ENCODE measurements around the gene SERP2. TPM values are rescaled to one million over a fixed set of nuclear protein-coding genes. Genes with fewer than 3 reads are reported as not detected.

SERP2 gene
- total RNA-seq, 1 experiment from 2014 or later, result 1.2 TPM

GRCh38 chr13:44433863-44434765 lies 60.5 kb downstream of the SERP2 start:
- POLR2A ChIA-PET (ENCODE audit: unreplicated experiment), result interaction anchor here (1.5 kb wide), 1 partner anchor 159 kb away, joined by 4 read pairs; no protein-coding TSS in a partner anchor
- intact Hi-C loops (cut with micrococcal nuclease), result loop anchor here (2.0 kb wide), 2 partner anchors 69 to 291 kb away; no protein-coding TSS in a partner anchor
- no TSS peak for BruUV-seq (replicated peaks)

GRCh38 chr13:44434766-44435141 lies 61.1 kb downstream of the SERP2 start:
- intact Hi-C loops (cut with micrococcal nuclease), result loop anchor here (1.0 to 2.0 kb wide), 4 partner anchors 70 to 292 kb away; no protein-coding TSS in a partner anchor
- DNase-seq (no peak), ATAC-seq (no peak)
- Histone ChIP-seq H3K4me2 (ENCODE audit: low read length) (peak overlapping the region; percentile 83), H3K36me3 (ENCODE audit: low read depth, low read length) (peaks cover 30% of the 10 kb centered on the region), H3K27ac (ENCODE audit: low read length) (peak overlapping the region; percentile 90), H3K4me3 (ENCODE audit: low read length) (peak overlapping the region; percentile 100), H3K9me2 (replicated peaks; ENCODE audit: low read length) (no peaks in the 10 kb centered on the region), H3K9ac (ENCODE audit: low read length) (peak overlapping the region; percentile 100), H3K79me2 (ENCODE audit: low read length) (peaks cover 37% of the 10 kb centered on the region), H4K20me1 (ENCODE audit: low read length) (peaks cover 29% of the 10 kb centered on the region), H3K4me1 (ENCODE audit: insufficient read depth, low read length) (peaks cover 22% of the 10 kb centered on the region), H2AFZ (ENCODE audit: low read length) (no peak overlapping the region), H3F3A (ENCODE audit: low read length, unreplicated experiment) (no peaks in the 10 kb centered on the region), H3K9me3 (ENCODE audit: low read length) (no peaks in the 10 kb centered on the region), H3K27me3 (ENCODE audit: low read length) (no peaks in the 10 kb centered on the region)
- BruUV-seq (replicated peaks), result no TSS peak
- ChIA-PET POLR2A (ENCODE audit: unreplicated experiment) (interaction anchor here (0.5 to 1.5 kb wide), 10 partner anchors 37 to 368 kb away, joined by 3 to 33 read pairs (median 7); no protein-coding TSS in a partner anchor), CTCF (interaction anchor here (0.7 to 1.0 kb wide), 2 partner anchors 128 to 228 kb away, joined by 3 to 8 read pairs; no protein-coding TSS in a partner anchor)
- no peak for TF ChIP-seq CTCF (conservative IDR thresholded peaks at IDR 0.05; ENCODE audit: low read depth, low read length)
- no peak for TF ChIP-seq EZH2 (IDR thresholded peaks at IDR 0.05; ENCODE audit: low read length, unreplicated experiment)
- TF ChIP-seq EZH2phosphoT487 (IDR thresholded peaks at IDR 0.05; ENCODE audit: borderline replicate concordance, low read length), result no peak

More at GRCh38 chr13:44433863-44434765, 60.5 kb downstream of the SERP2 start:
- H3K4me2 ChIP-seq (ENCODE audit: low read length), result peak overlapping the region; percentile 83
- ATAC-seq (no peak), DNase-seq (no peak)
- H2AFZ ChIP-seq (ENCODE audit: low read length), result no peak overlapping the region
- H3F3A ChIP-seq (ENCODE audit: low read length, unreplicated experiment), result no peaks in the 10 kb centered on the region
- H3K27ac ChIP-seq (ENCODE audit: low read length), result peak overlapping the region; percentile 90
- peaks cover 37% of the 10 kb centered on the region for H3K79me2 ChIP-seq (ENCODE audit: low read length)
- no peaks in the 10 kb centered on the region for H3K9me2 ChIP-seq (replicated peaks; ENCODE audit: low read length)
- H3K27me3 ChIP-seq (ENCODE audit: low read length), result no peaks in the 10 kb centered on the region
- H4K20me1 ChIP-seq (ENCODE audit: low read length), result peaks cover 29% of the 10 kb centered on the region
- H3K9ac ChIP-seq (ENCODE audit: low read length), result peak overlapping the region; percentile 100
- no peaks in the 10 kb centered on the region for H3K9me3 ChIP-seq (ENCODE audit: low read length)
- peaks cover 30% of the 10 kb centered on the region for H3K36me3 ChIP-seq (ENCODE audit: low read depth, low read length)
- peaks cover 22% of the 10 kb centered on the region for H3K4me1 ChIP-seq (ENCODE audit: insufficient read depth, low read length)
- H3K4me3 ChIP-seq (ENCODE audit: low read length), result peak overlapping the region; percentile 100
- CTCF ChIA-PET, result no interaction called here
- TF ChIP-seq EZH2phosphoT487 (IDR thresholded peaks at IDR 0.05; ENCODE audit: borderline replicate concordance, low read length) (no peak), EZH2 (IDR thresholded peaks at IDR 0.05; ENCODE audit: low read length, unreplicated experiment) (no peak), CTCF (conservative IDR thresholded peaks at IDR 0.05; ENCODE audit: low read depth, low read length) (no peak)

All from PC-3 (cell line).